GM10248 (cell line): ENCODE data around the gene HTR3D.
"Not testable (repeated sequence)": the region's sequence is repeated elsewhere in the genome, so short reads cannot be mapped to it uniquely, and the experiment has no call there.

Experiments
- CTCF ChIA-PET: fragments of 300-600 bp; sonication (Branson Sonifier 250); formaldehyde crosslinking; extraction: SDS; loops from one replicate; lab custom pipeline; 2021; ENCODE audit warnings: antibody characterized with exemption; lab: Yijun Ruan, JAX
- POLR2A ChIA-PET: fragments of 350-650 bp; sonication (Branson Sonifier 250); formaldehyde crosslinking; extraction: SDS; loops from one replicate; lab custom pipeline; 2020; ENCODE audit warnings: antibody characterized with exemption; lab: Yijun Ruan, JAX
- DNase-seq: peaks from one replicate; pipeline ENCODE4 v3.0.0; 2012; ENCODE audit errors: extremely low spot score
- CTCF ChIP-seq: IDR thresholded peaks from 2 replicates; pipeline ENCODE4 v1.5.1; 2012; ENCODE audit warnings: mild to moderate bottlenecking, low read depth; ENCODE audit errors: extremely low read depth, missing control alignments, control extremely low read depth

The HTR3D gene

GRCh38 chr3:184067573-184068055 lies 36.1 kb downstream of the HTR3D start:
- TF ChIP-seq CTCF: no peak
- POLR2A ChIA-PET: no interaction called here
- DNase-seq: no peak
- CTCF ChIA-PET: interaction anchor here (1.2 to 2.6 kb wide), 2 partner anchors 9 to 149 kb away, joined by 3 to 6 read pairs; no protein-coding TSS in a partner anchor

GRCh38 chr3:184068344-184068743 lies 36.8 kb downstream of the HTR3D start:
- CTCF ChIA-PET: interaction anchor here (1.2 to 2.6 kb wide), 2 partner anchors 10 to 149 kb away, joined by 3 to 6 read pairs; no protein-coding TSS in a partner anchor
- POLR2A ChIA-PET: no interaction called here
- no peak for DNase-seq
- TF ChIP-seq CTCF: no peak

- CTCF ChIA-PET, DNase-seq, POLR2A ChIA-PET: not testable (repeated sequence)
Observed at GRCh38 chr3:184071142-184071541, 39.6 kb downstream of the HTR3D start.

- no peak for DNase-seq
- POLR2A ChIA-PET: no interaction called here
- no peak for TF ChIP-seq CTCF
- CTCF ChIA-PET: no interaction called here
Observed at GRCh38 chr3:184073621-184074020, 42.1 kb downstream of the HTR3D start.

- DNase-seq: no peak
- TF ChIP-seq CTCF: no peak
- ChIA-PET POLR2A (no interaction called here), CTCF (interaction anchor here (1.2 kb wide), 1 partner anchor 11 kb away, joined by 3 read pairs; no protein-coding TSS in a partner anchor)
Observed at GRCh38 chr3:184075901-184076300, 44.4 kb downstream of the HTR3D start.

GRCh38 chr3:184077881-184078280 lies 46.3 kb downstream of the HTR3D start:
- no peak for DNase-seq
- CTCF ChIA-PET: no interaction called here
- TF ChIP-seq CTCF: no peak
- POLR2A ChIA-PET: no interaction called here

GRCh38 chr3:184078851-184079250 lies 47.3 kb downstream of the HTR3D start:
- ChIA-PET CTCF (no interaction called here), POLR2A (no interaction called here)
- DNase-seq: no peak
- TF ChIP-seq CTCF: no peak
